HepG2 (cell line): ENCODE results near the gene WWC2. TPM values are rescaled to one million over a fixed set of nuclear protein-coding genes. Genes with fewer than 3 reads are reported as not detected.

Experiments used
- BRCA1 ChIP-seq: sonication (generic); formaldehyde crosslinking; IDR thresholded peaks from 2 replicates; pipeline ENCODE4 v1.4.0; 2020; ENCODE audit warnings: missing genetic modification reagents
- CBFB ChIP-seq: sonication (generic); formaldehyde crosslinking; IDR thresholded peaks from 2 replicates; pipeline ENCODE4 v1.4.0; 2020; ENCODE audit warnings: missing genetic modification reagents
- CC2D1A ChIP-seq: sonication (generic); formaldehyde crosslinking; IDR thresholded peaks from 2 replicates; pipeline ENCODE4 v1.8.1; 2023; ENCODE audit warnings: mild to moderate bottlenecking, missing genetic modification reagents
- CEBPG ChIP-seq: IDR thresholded peaks from 2 replicates; pipeline ENCODE4 v1.6.1; 2016
- CEBPZ ChIP-seq: IDR thresholded peaks from 2 replicates; pipeline ENCODE4 v1.6.1; 2012; ENCODE audit warnings: low read length, improper control_type of control experiment
- CHCHD3 ChIP-seq: sonication (generic); formaldehyde crosslinking; IDR thresholded peaks from 2 replicates; pipeline ENCODE4 v1.8.0; 2022; ENCODE audit warnings: mild to moderate bottlenecking, missing genetic modification reagents, moderate library complexity
- CREB3 ChIP-seq: sonication (generic); formaldehyde crosslinking; IDR thresholded peaks from 2 replicates; pipeline ENCODE4 v1.5.0; 2020; ENCODE audit warnings: missing genetic modification reagents
- ESRRA ChIP-seq: sonication (generic); formaldehyde crosslinking; IDR thresholded peaks from 2 replicates; pipeline ENCODE4 v1.5.1; 2020; ENCODE audit warnings: mild to moderate bottlenecking, low read depth, missing genetic modification reagents
- GATAD2A ChIP-seq: IDR thresholded peaks from 2 replicates; pipeline ENCODE4 v1.6.1; 2016
- HDAC2 ChIP-seq: sonication (generic); formaldehyde crosslinking; IDR thresholded peaks from 2 replicates; pipeline ENCODE4 v1.4.0; 2020; ENCODE audit warnings: missing genetic modification reagents
- KDM1A ChIP-seq: IDR thresholded peaks from 2 replicates; pipeline ENCODE4 v1.6.1; 2016; ENCODE audit warnings: missing compliant biosample characterization
- MTA3 ChIP-seq: sonication (generic); formaldehyde crosslinking; IDR thresholded peaks from 2 replicates; pipeline ENCODE4 v1.4.0; 2020; ENCODE audit warnings: missing genetic modification reagents
- POLR2AphosphoS5 ChIP-seq: IDR thresholded peaks from 2 replicates; pipeline ENCODE4 v1.6.1; 2012; ENCODE audit warnings: low read depth, low read length
- SP140L ChIP-seq: sonication (generic); formaldehyde crosslinking; IDR thresholded peaks from 2 replicates; pipeline ENCODE4 v1.4.0; 2020; ENCODE audit warnings: missing genetic modification reagents, borderline replicate concordance
- TERF1 ChIP-seq: sonication (generic); formaldehyde crosslinking; IDR thresholded peaks from 2 replicates; pipeline ENCODE4 v1.8.0; 2022; ENCODE audit warnings: mild to moderate bottlenecking, missing genetic modification reagents, moderate library complexity
- ZBTB49 ChIP-seq: sonication (generic); formaldehyde crosslinking; IDR thresholded peaks from 2 replicates; pipeline ENCODE4 v1.4.0; 2020; ENCODE audit warnings: missing genetic modification reagents, borderline replicate concordance
- ZMYM4 ChIP-seq: sonication (generic); formaldehyde crosslinking; IDR thresholded peaks from 2 replicates; pipeline ENCODE4 v1.8.1; 2023; ENCODE audit warnings: mild to moderate bottlenecking, missing genetic modification reagents
- ZNF274 ChIP-seq: sonication (generic); formaldehyde crosslinking; IDR thresholded peaks from 2 replicates; pipeline ENCODE4 v1.5.1; 2020; ENCODE audit warnings: mild to moderate bottlenecking, missing genetic modification reagents
- ZXDC ChIP-seq: sonication (generic); formaldehyde crosslinking; IDR thresholded peaks from 2 replicates; pipeline ENCODE4 v1.5.0; 2020; ENCODE audit warnings: mild to moderate bottlenecking, missing genetic modification reagents
- polyA plus RNA-seq, 8 experiments: library from polyadenylated mRNA; depleted of rRNA in 3 of 8; stranded (reverse) in 7 of 8; unstranded in 1 of 8; fragments of >200 nt; fragmentation: Illumina TruSeq in 4 of 8; extraction: Trizol in 4 of 8; gene quantifications; 2 replicates each; pipeline versions ENCODE4 v1.2.1 to v1.2.3, GENCODE V29; 2011 to 2016; ENCODE audit warnings: low read depth in 4 of 8, missing spikeins in 1 of 8, mixed read lengths in 1 of 8; ENCODE audit not compliant: insufficient read depth in 1 of 8
- total RNA-seq, 5 experiments: library from RNA; depleted of rRNA; stranded (reverse); fragments of >200 nt; fragmentation: Illumina TruSeq; extraction: Trizol; gene quantifications; 2 replicates each; pipeline ENCODE4 v1.2.3, GENCODE V29; 2016; ENCODE audit warnings: low read depth in 1 of 5

Gene WWC2
- total and polyA plus RNA-seq, 2 of the 13 experiments (the other 11 are each of a cell fraction or from before 2014, with no cell fraction given): 40.0 to 50.1 TPM

- TF ChIP-seq TERF1 (CRISPR knock-in tag) (no peak), MTA3 (no peak), CEBPG (CRISPR knock-in tag) (peak; percentile 33; the same call in 1 of the 2 replicates), ESRRA (no peak), CC2D1A (CRISPR knock-in tag) (no peak), BRCA1 (CRISPR knock-in tag) (no peak), ZXDC (CRISPR knock-in tag) (no peak), POLR2AphosphoS5 (no peak; the same call in 1 of the 2 replicates), CHCHD3 (CRISPR knock-in tag) (no peak), SP140L (CRISPR knock-in tag) (no peak), CREB3 (CRISPR knock-in tag) (no peak), GATAD2A (peak; percentile 66), ZBTB49 (no peak), HDAC2 (CRISPR knock-in tag) (0 out of 2 replicates have a peak, but pooled peaks have one; percentile 21), CEBPZ (no peak), ZMYM4 (CRISPR knock-in tag) (no peak; the same call in 1 of the 2 replicates), ZNF274 (CRISPR knock-in tag) (no peak), KDM1A (CRISPR knock-in tag) (no peak), CBFB (no peak)
Measured at GRCh38 chr4:183171484-183172267, 72.6 kb downstream of the WWC2 start (continued).
